ENCODE measurements around the gene KCNH8.
A peak's percentile ranks its signal among the peaks of the same experiment; 100 is the strongest.

- TF ChIP-seq CTCF (IDR thresholded peaks at IDR 0.05; ENCODE audit: poor library complexity, severe bottlenecking) (peak; percentile 30), RAD21 (conservative IDR thresholded peaks at IDR 0.05) (no peak), EZH2 (IDR thresholded peaks at IDR 0.05; ENCODE audit: borderline replicate concordance, insufficient read depth, low read length, poor library complexity, severe bottlenecking) (no peak), EP300 (conservative IDR thresholded peaks at IDR 0.05; ENCODE audit: poor library complexity, severe bottlenecking) (no peak), REST (IDR thresholded peaks at IDR 0.05; ENCODE audit: borderline replicate concordance) (peak; percentile 25), SMC3 (conservative IDR thresholded peaks at IDR 0.05; ENCODE audit: poor library complexity) (peak; percentile 27), POLR2AphosphoS5 (IDR thresholded peaks at IDR 0.05) (no peak), MXI1 (conservative IDR thresholded peaks at IDR 0.05; ENCODE audit: poor library complexity, severe bottlenecking) (peak; percentile 75)
Measured at GRCh38 chr3:19147905-19148767, at the start of gene KCNH8.
